GM23248 (cell line): ENCODE data around the gene RNF14. TPM values are rescaled to one million over a fixed set of nuclear protein-coding genes. Genes with fewer than 3 reads are reported as not detected.

Experiments used
- DNase-seq: peaks from one replicate; pipeline ENCODE4 v3.0.0-alpha.2; 2015
- H2AFZ ChIP-seq: fragments of 200-600 bp; sonication (generic); 2 replicates; pipeline ENCODE4 v1.6.1; 2016; ENCODE audit warnings: antibody characterized with exemption
- H3F3A ChIP-seq: fragments of 200-600 bp; sonication (generic); 2 replicates; pipeline ENCODE4 v1.6.1; 2016; ENCODE audit warnings: mild to moderate bottlenecking, antibody characterized with exemption, mixed run types; ENCODE audit not compliant: insufficient read depth
- H3K27ac ChIP-seq: fragments of 200-600 bp; sonication (generic); 2 replicates; pipeline ENCODE4 v1.5.1; 2016; ENCODE audit warnings: mild to moderate bottlenecking
- H3K27me3 ChIP-seq: fragments of 200-600 bp; sonication (generic); replicated peaks from 2 replicates; pipeline ENCODE4 v1.6.1; 2016; ENCODE audit warnings: mild to moderate bottlenecking; ENCODE audit not compliant: insufficient read depth
- H3K36me3 ChIP-seq: fragments of 200-600 bp; sonication (generic); 2 replicates; pipeline ENCODE4 v1.6.1; 2016; ENCODE audit warnings: low read depth, mild to moderate bottlenecking
- H3K4me1 ChIP-seq: fragments of 200-600 bp; sonication (generic); 2 replicates; pipeline ENCODE4 v1.6.1; 2016; ENCODE audit warnings: mild to moderate bottlenecking; ENCODE audit not compliant: insufficient read depth
- H3K4me2 ChIP-seq: fragments of 200-600 bp; sonication (generic); one replicate; pipeline ENCODE4 v1.6.1; 2016; ENCODE audit warnings: mild to moderate bottlenecking; ENCODE audit not compliant: unreplicated experiment
- H3K4me3 ChIP-seq: fragments of 200-600 bp; sonication (generic); 2 replicates; pipeline ENCODE4 v1.5.1; 2016; ENCODE audit warnings: mild to moderate bottlenecking
- H3K79me2 ChIP-seq: fragments of 200-600 bp; sonication (generic); 2 replicates; pipeline ENCODE4 v1.6.1; 2016; ENCODE audit warnings: mild to moderate bottlenecking; ENCODE audit not compliant: insufficient read depth
- H3K9ac ChIP-seq: fragments of 200-600 bp; sonication (generic); 2 replicates; pipeline ENCODE4 v1.6.1; 2016; ENCODE audit warnings: mild to moderate bottlenecking
- H3K9me2 ChIP-seq: fragments of 200-600 bp; sonication (generic); 2 replicates; pipeline ENCODE4 v1.6.1; 2016; ENCODE audit warnings: mixed run types, mild to moderate bottlenecking, moderate library complexity; ENCODE audit not compliant: insufficient read depth
- H3K9me3 ChIP-seq: fragments of 200-600 bp; sonication (generic); one replicate; pipeline ENCODE4 v1.6.1; 2017; ENCODE audit warnings: low read depth
- H4K20me1 ChIP-seq: fragments of 200-600 bp; sonication (generic); 2 replicates; pipeline ENCODE4 v1.6.0; 2016; ENCODE audit not compliant: insufficient read depth
- EZH2 ChIP-seq: fragments of 200-600 bp; sonication (generic); IDR thresholded peaks from 2 replicates; pipeline ENCODE4 v1.6.1; 2018; ENCODE audit warnings: antibody characterized with exemption, mild to moderate bottlenecking; ENCODE audit not compliant: insufficient read depth, poor library complexity, severe bottlenecking
- EZH2phosphoT487 ChIP-seq: fragments of 200-600 bp; sonication (generic); IDR thresholded peaks from 2 replicates; pipeline ENCODE4 v1.6.1; 2018; ENCODE audit warnings: antibody characterized with exemption, moderate library complexity, mild to moderate bottlenecking, low read depth; ENCODE audit not compliant: insufficient read depth
- WGBS, 2 experiments: methylation state at CpG; one replicate each; pipeline ENCODE4 v1.1.6; 2015 to 2017; ENCODE audit warnings: low lambda C conversion rate in 2 of 2, low coverage in 1 of 2; ENCODE audit errors: missing lambda C conversion rate in 2 of 2; 5-methylcytosine and 5-hydroxymethylcytosine counted together
- in situ Hi-C: fragments of 300-500 bp; cut with MboI; formaldehyde crosslinking; loops from 2 replicates; pipeline ENCODE4 v1.15.0; 2020
- polyA plus RNA-seq: library from polyadenylated mRNA; unstranded; fragments of >200 nt; fragmentation: Nextera tagmentation; extraction: Ambion mirVana; gene quantifications from 2 replicates; pipeline ENCODE4 v1.2.1, GENCODE V29; 2016
- total RNA-seq: library from RNA; depleted of rRNA; stranded (reverse); fragments of >200 nt; shearing (Covaris generic); gene quantifications from 2 replicates; pipeline ENCODE4 v1.2.3, GENCODE V29; 2014

RNF14 gene
- total and polyA plus RNA-seq, 2 experiments from 2014 or later = 77.8 to 101 TPM

GRCh38 chr5:141960449-141961323, 8.2 kb upstream of the RNF14 start:
- DNase-seq = peak; percentile 85
- Histone ChIP-seq H3K4me1 (peaks cover 3% of the 10 kb centered on the region; the same call in 1 of the 2 replicates), H3K4me3 (no peak overlapping the region), H3K9me3 (no peaks in the 10 kb centered on the region), H3K27ac (no peak overlapping the region), H3F3A (no peaks in the 10 kb centered on the region), H3K9ac (peak overlapping the region; percentile 61), H4K20me1 (no peaks in the 10 kb centered on the region), H3K79me2 (no peaks in the 10 kb centered on the region), H2AFZ (peak overlapping the region; percentile 90), H3K4me2 (peak overlapping the region; percentile 64), H3K36me3 (no peaks in the 10 kb centered on the region), H3K27me3 (no peaks in the 10 kb centered on the region), H3K9me2 (no peaks in the 10 kb centered on the region)
- 24% methylated on average over 14 of the region's 14 CpGs for WGBS, 2 experiments
- no peak for TF ChIP-seq EZH2
- no peak for TF ChIP-seq EZH2phosphoT487
- in situ Hi-C loops = loop anchor here (5.0 kb wide), 1 partner anchor 268 kb away; no protein-coding TSS in a partner anchor

GRCh38 chr5:141961466-141961865, 7.4 kb upstream of the RNF14 start:
- no peaks in the 10 kb centered on the region for H3K9me3 ChIP-seq
- H3K9me2 ChIP-seq = no peaks in the 10 kb centered on the region
- H3K27ac ChIP-seq = no peak overlapping the region
- H3K79me2 ChIP-seq = no peaks in the 10 kb centered on the region
- H2AFZ ChIP-seq = peak overlapping the region; percentile 90
- H3K4me1 ChIP-seq = peaks cover 3% of the 10 kb centered on the region; the same call in 1 of the 2 replicates
- no peaks in the 10 kb centered on the region for H3K27me3 ChIP-seq
- no peak overlapping the region; the same call in 1 of the 2 replicates for H3K9ac ChIP-seq
- WGBS, 2 experiments = 95% methylated on average over 3 of the region's 3 CpGs
- in situ Hi-C loops = loop anchor here (5.0 kb wide), 1 partner anchor 269 kb away; no protein-coding TSS in a partner anchor
- H4K20me1 ChIP-seq = no peaks in the 10 kb centered on the region
- DNase-seq = no peak
- no peak overlapping the region for H3K4me2 ChIP-seq
- H3F3A ChIP-seq = no peaks in the 10 kb centered on the region
- H3K4me3 ChIP-seq = no peak overlapping the region
- TF ChIP-seq EZH2phosphoT487 (no peak), EZH2 (no peak)
- H3K36me3 ChIP-seq = no peaks in the 10 kb centered on the region

GRCh38 chr5:141963701-141964100, 5.2 kb upstream of the RNF14 start:
- in situ Hi-C loops = loop anchor here (5.0 kb wide), 1 partner anchor 271 kb away; no protein-coding TSS in a partner anchor
- H3K27ac ChIP-seq = no peak overlapping the region
- H3K79me2 ChIP-seq = no peaks in the 10 kb centered on the region
- no peaks in the 10 kb centered on the region for H4K20me1 ChIP-seq
- H2AFZ ChIP-seq = no peak overlapping the region
- 62 to 68% methylated on average over 3 of the region's 3 CpGs for WGBS, 2 experiments
- H3K9ac ChIP-seq = no peak overlapping the region
- H3K36me3 ChIP-seq = no peaks in the 10 kb centered on the region
- H3K4me3 ChIP-seq = no peak overlapping the region
- H3K9me3 ChIP-seq = no peaks in the 10 kb centered on the region
- TF ChIP-seq EZH2 = no peak
- no peak for TF ChIP-seq EZH2phosphoT487
- H3K27me3 ChIP-seq = no peaks in the 10 kb centered on the region
- no peaks in the 10 kb centered on the region for H3K9me2 ChIP-seq
- no peak for DNase-seq
- H3K4me2 ChIP-seq = no peak overlapping the region
- peaks cover 3% of the 10 kb centered on the region; the same call in 1 of the 2 replicates for H3K4me1 ChIP-seq
- H3F3A ChIP-seq = peaks cover 5% of the 10 kb centered on the region; the same call in 1 of the 2 replicates

DNA sequence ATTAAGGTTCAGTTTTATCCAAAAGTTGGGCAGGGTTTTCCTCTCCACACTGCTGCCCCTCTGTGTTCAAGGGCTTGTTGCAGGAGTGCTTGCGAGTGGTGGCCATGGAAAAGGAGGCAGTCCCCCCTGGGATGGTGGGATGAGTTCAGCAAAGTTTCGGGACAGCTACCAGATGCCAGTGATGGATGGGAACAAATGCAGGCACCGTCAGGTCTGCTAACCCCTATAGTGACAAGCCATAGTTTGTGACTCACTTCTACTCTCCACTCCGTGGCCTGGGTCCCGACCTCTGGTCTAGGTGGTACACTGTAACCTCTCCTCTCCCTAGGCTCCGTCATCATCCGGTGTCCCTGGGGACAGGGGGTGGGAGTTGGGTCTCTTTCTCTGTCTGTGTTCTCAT, 3.8 kb upstream of the RNF14 start:
- no peaks in the 10 kb centered on the region for H3K9me2 ChIP-seq
- no peak overlapping the region for H3K4me2 ChIP-seq
- no peaks in the 10 kb centered on the region for H3K9me3 ChIP-seq
- no peak for TF ChIP-seq EZH2
- TF ChIP-seq EZH2phosphoT487 = no peak
- no peak overlapping the region for H3K9ac ChIP-seq
- H4K20me1 ChIP-seq = no peaks in the 10 kb centered on the region
- H2AFZ ChIP-seq = no peak overlapping the region
- no peaks in the 10 kb centered on the region for H3K36me3 ChIP-seq
- in situ Hi-C loops = no loop called here
- no peak overlapping the region for H3K4me3 ChIP-seq
- 49% methylated on average over 7 of the region's 7 CpGs for WGBS, 2 experiments
- no peak for DNase-seq
- peaks cover 7% of the 10 kb centered on the region; the same call in 1 of the 2 replicates for H3K4me1 ChIP-seq
- H3K79me2 ChIP-seq = peaks cover 5% of the 10 kb centered on the region
- peaks cover 14% of the 10 kb centered on the region for H3F3A ChIP-seq
- no peak overlapping the region for H3K27ac ChIP-seq
- no peaks in the 10 kb centered on the region for H3K27me3 ChIP-seq
